Suprapubic skin (tissue), 4 donors: ENCODE results near the gene TBC1D21.

Source experiments
- CTCF ChIP-seq, 2 donors: fragments of 200-600 bp in 1 of 2; fragments of 450-650 bp in 1 of 2; sonication (generic) in 1 of 2; IDR thresholded peaks; one replicate each; pipeline ENCODE4 v1.5.1; 2016 to 2019; ENCODE audit warnings: antibody characterized with exemption in 2 of 2, mild to moderate bottlenecking in 1 of 2, moderate library complexity in 1 of 2
- POLR2A ChIP-seq, 2 donors: fragments of 450-650 bp; IDR thresholded peaks; one replicate each; pipeline ENCODE4 v1.6.1; 2017; ENCODE audit warnings: antibody characterized with exemption in 2 of 2, mild to moderate bottlenecking in 2 of 2, moderate library complexity in 2 of 2
- POLR2AphosphoS5 ChIP-seq, 3 donors: sonication (generic); formaldehyde crosslinking; IDR thresholded peaks; one replicate each; pipeline ENCODE4 v1.6.1; 2017; ENCODE audit warnings: antibody characterized with exemption in 3 of 3

- TF ChIP-seq CTCF (IDR thresholded peaks at IDR 0.05) = no peak
- TF ChIP-seq POLR2A (IDR thresholded peaks at IDR 0.05) = no peak
- TF ChIP-seq POLR2AphosphoS5 (IDR thresholded peaks at IDR 0.05) = no peak
Observed at GRCh38 chr15:73887481-73887880, 14.1 kb downstream of the TBC1D21 start.
